HTR-8/SVneo (cell line): ENCODE data around the gene HOGA1.
"Not testable (repeated sequence)": the region's sequence is repeated elsewhere in the genome, so short reads cannot be mapped to it uniquely, and the experiment has no call there.

Experiments
- DNase-seq: peaks from one replicate; pipeline ENCODE4 v3.0.0; 2011; ENCODE audit warnings: low spot score, mixed read lengths; ENCODE audit not compliant: insufficient read length
- FAIRE-seq: peaks from 2 replicates; lab custom pipeline; 2011; peaks lifted over from hg19 to GRCh38; lab: Jason Lieb, UNC

Gene HOGA1

DNA sequence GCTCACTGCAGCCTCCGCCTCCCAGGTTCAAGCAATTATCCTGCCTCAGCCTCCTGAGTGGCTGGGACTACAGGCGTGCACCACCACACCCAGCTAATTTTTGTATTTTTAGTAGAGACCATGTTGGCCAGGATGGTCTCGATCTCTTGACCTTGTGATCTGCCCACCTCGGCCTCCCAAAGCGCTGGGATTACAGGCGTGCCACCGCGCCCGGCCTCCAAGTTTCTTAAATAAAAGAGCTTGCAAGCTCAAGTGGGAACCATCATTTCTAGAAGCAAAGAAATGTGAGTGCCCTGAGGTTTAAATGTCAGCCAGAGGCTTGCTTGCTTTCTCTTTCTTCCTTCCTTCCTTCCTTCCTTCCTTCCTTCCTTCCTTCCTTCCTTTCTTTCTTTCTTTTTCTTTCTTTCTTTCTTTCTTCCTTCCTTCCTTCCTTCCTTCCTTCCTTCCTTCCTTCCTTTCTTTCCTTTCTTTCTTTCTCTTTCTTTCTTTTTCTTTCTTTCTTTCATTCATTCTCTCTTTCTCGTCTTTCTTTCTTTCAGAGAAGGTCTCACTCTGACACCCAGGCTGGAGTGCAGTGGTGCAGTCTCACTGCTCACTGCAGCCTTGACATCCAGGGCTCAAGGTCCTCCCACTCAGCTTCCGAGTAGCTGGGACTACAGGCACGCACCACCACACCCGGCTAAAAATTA, 58.4 kb downstream of the HOGA1 start:
- not testable (repeated sequence) for FAIRE-seq, DNase-seq

DNA sequence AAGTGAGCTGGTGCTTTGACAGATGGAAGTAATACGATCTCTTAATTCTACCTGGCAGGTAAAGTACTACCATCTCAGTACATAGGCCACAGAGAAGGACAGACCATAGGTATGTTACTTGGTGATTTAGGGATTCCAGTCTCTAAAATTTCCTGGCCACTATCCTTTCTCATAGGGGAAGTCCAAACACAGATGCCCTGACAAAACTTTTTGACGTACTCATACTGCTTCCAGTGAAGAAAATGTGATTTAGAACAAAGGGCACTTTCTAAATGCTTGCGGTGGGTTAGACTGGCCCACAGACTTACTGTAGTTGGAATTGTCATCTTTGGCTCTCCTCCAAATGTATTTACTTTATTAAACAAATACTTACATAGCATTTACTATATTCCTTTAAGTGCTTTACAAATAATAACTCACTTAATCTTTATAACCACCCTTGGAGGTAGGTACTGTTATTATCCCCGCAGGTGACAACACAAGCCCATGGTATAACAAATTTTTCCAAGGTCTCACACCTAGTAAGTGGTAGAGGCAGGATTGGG, 59.3 kb downstream of the HOGA1 start:
- no peak for DNase-seq
- no peak for FAIRE-seq

GRCh38 chr10:97644936-97645335, 60.7 kb downstream of the HOGA1 start:
- no peak for FAIRE-seq
- DNase-seq: no peak

- DNase-seq: no peak
Observed at GRCh38 chr10:97647556-97647955, 63.4 kb downstream of the HOGA1 start.

GRCh38 chr10:97648562-97649404, 64.6 kb downstream of the HOGA1 start:
- peak; percentile 85 for DNase-seq

More at GRCh38 chr10:97647556-97647955, 63.4 kb downstream of the HOGA1 start:
- FAIRE-seq: no peak

GRCh38 chr10:97649405-97649750, 65.2 kb downstream of the HOGA1 start:
- not testable (repeated sequence) for FAIRE-seq, DNase-seq

More at GRCh38 chr10:97648562-97649404, 64.6 kb downstream of the HOGA1 start:
- FAIRE-seq: peak; percentile 92

GRCh38 chr10:97650726-97651125, 66.5 kb downstream of the HOGA1 start:
- no peak for FAIRE-seq
- DNase-seq: no peak

DNA sequence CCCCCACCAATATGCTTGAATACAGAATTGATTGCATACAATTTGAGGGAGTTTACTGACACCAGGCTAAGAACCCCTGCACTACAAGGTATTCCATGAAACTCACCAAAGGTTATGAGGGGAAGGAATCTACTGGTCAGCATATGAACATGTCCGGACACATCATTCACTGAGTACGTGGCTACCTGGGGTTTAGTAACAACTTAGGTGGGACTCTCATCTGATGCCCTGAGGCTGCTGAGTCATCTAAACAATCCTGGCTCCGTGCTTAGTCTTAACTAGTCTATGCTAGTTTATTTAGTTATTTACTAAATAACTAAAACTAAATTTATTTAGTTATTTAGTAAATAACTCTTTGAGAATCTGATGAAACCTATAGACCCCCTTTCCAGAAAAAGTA, 67.6 kb downstream of the HOGA1 start:
- no peak for FAIRE-seq
- DNase-seq: no peak

DNA sequence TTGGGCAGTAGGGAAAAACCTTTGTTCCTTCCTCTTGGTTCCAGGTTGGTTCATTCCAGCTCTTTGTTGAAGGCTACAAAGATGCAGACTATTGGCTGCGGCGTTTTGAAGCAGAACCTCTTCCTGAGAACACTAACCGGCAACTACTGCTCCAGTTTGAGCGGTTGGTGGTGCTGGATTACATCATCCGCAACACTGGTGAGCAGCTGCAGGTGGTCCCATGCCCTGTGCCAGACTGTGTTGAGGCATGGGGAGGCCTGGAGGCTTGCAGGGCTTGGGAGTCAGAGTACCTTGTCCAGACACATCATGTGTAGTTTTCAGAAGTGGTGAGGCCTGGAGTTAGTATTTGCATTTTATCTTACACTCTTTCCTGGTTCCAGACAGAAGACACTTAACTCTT, 72.6 kb downstream of the HOGA1 start:
- FAIRE-seq (no peak), DNase-seq (no peak)

GRCh38 chr10:97659589-97659988, 75.4 kb downstream of the HOGA1 start:
- FAIRE-seq (no peak), DNase-seq (no peak)
